Renal pelvis (tissue), 4 donors: Measurements from ENCODE around the gene TBC1D23. TPM values are rescaled to one million over a fixed set of nuclear protein-coding genes. Genes with fewer than 3 reads are reported as not detected.
"Not testable (repeated sequence)": the region's sequence is repeated elsewhere in the genome, so short reads cannot be mapped to it uniquely, and the experiment has no call there.

Source experiments
- DNase-seq: peaks from one replicate; pipeline ENCODE4 v3.0.0-alpha.2; 2013
- polyA plus RNA-seq, 3 donors: library from polyadenylated mRNA; unstranded; fragments of 120-200 nt; gene quantifications; one replicate each; pipeline ENCODE4 v1.2.1, GENCODE V29; 2013; ENCODE audit not compliant: insufficient read length in 3 of 3

The TBC1D23 gene
- polyA plus RNA-seq, 3 donors = 31.6 to 36.1 (median 34.8) TPM

DNA sequence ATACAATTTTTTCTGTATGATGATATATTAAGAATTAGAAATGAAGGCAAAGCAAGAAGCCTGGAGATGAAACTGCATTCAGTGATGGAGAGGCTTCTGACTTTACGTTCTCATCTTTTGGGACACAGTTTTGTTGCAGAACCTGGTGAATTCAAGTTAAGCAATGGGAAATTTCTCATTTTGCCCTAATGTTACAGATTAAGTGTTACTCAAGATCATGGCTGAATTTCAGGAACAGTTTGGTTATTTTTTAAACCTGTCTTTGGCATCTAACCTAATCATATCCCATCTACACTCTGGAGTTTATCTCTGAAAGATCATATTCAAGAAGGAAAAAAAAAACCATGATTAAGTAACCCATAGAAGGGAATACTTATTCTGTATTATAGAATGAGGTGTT is 79.7 kb downstream of the TBC1D23 start:
- no peak for DNase-seq

DNA sequence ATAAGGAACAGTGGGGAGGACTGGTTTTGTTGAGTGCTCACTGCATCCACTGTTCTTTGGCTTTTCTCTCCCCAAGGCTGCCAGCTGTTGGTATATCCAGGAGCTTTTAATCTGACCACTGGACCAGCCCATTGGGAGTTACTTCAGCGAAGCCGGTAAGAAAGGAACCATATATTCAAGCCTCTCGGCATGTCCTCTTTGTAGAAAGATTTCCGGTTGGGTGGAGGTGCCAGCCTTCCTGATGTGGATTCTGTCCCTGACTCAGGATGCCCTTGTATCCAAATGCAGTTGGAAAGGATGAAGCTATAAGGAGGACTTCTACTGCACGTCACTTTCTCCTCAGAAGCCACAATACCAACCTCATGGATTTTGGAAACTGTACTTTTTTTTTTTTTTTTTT is 87.9 kb downstream of the TBC1D23 start:
- no peak for DNase-seq

DNA sequence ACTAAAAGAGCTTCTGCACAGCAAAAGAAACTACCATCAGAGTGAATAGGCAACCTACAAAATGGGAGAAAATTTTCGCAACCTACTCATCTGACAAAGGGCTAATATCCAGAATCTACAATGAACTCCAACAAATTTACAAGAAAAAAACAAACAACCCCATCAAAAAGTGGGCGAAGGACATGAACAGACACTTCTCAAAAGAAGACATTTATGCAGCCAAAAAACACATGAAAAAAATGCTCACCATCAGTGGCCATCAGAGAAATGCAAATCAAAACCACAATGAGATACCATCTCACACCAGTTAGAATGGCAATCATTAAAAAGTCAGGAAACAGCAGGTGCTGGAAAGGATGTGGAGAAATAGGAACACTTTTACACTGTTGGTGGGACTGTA is 91.0 kb downstream of the TBC1D23 start:
- DNase-seq = not testable (repeated sequence)

DNA sequence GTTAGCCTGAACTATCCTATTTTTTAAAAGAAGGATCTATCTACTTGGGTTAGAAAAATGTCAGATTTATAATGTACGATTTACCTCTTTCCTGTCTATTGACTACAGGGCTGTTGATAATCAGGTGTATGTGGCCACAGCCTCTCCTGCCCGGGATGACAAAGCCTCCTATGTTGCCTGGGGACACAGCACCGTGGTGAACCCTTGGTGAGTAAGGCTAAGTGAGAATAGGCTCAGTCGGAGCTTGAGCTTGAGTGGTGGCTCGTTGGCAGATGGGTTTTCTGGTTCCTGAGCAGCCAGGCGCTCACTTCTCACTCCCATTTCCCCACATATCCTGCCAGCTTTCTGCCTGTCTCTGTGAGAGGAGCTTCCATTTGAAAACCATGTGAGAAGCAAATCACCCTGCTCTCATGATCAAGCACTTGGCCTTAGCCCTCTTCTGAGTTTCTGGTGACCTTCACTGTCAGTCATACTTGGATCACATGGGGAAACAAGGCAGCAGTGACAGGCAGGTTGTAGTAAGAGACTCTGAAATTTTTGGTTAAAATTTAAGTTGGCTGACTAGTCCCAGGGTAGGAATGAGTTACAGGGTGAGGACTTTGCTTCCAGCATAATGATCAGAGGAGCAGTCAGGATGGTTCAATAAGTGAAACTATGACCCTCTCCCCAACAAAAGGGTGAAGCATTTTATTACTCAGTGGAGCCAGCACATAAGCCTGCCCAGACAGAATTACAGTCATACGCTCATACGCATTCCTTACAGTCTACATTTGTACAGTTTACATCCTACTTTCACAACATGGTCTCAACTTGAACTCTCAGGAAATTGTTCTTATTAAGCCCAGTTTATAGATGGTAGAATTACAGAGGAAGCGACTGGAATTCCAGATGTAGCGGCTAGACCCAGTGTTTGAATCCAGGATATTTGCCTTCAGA is 91.8 kb downstream of the TBC1D23 start:
- no peak for DNase-seq

DNA sequence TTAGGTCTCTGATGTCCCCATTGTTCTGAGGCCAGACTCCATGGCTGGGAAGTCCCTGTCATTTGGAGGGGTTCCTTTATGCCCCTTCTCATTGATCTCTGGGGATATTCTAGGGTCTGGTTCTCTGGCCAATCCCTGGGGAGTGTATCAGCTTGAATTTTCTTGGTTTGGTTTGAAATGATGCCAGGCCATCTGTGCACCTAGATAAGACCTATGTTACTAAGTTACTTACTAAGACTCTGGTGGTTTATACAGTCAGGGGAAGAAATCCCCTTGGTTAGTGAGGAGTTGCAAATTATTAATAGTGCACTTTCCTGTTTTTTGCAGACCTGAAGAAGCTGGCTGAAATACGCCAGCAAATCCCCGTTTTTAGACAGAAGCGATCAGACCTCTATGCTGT is 94.1 kb downstream of the TBC1D23 start:
- DNase-seq = no peak

DNA sequence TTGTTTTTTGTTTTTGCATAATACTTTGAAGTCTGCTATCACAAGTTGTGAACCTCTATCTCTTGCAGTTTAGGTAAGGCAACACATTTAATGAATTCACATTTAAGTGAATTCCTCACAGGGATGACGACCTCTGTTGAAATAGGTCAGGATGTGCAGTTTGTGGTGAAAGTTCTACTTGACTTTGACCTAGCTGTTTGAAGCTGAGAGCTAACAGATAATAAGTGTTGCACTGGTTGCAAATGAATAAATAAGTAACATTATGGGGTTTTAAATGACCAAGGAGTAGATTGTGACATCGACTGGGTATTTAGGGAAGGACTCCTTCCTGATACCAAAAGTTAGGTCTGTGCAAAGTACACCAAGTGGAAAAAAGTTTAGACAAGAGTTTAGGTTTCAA is 97.6 kb downstream of the TBC1D23 start:
- no peak for DNase-seq

DNA sequence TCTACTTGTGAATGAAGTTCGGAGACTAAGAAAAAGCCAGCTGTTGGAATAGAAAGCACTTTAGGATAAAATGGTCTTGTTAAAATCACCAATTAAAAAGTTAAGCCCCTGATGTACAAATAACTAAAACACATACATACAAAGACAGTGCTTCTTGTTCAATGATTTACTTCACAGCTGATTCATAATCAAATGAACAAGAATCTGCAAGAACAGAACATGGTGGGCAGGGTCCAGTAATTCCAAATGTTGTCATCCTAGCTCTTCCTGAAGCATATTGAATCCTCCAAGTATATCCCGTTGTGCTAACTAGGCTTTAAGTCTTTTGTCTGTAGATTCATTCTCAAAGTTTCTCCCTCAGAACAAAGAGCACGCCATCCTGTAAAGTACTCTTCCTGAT is 98.2 kb downstream of the TBC1D23 start:
- no peak for DNase-seq

DNA sequence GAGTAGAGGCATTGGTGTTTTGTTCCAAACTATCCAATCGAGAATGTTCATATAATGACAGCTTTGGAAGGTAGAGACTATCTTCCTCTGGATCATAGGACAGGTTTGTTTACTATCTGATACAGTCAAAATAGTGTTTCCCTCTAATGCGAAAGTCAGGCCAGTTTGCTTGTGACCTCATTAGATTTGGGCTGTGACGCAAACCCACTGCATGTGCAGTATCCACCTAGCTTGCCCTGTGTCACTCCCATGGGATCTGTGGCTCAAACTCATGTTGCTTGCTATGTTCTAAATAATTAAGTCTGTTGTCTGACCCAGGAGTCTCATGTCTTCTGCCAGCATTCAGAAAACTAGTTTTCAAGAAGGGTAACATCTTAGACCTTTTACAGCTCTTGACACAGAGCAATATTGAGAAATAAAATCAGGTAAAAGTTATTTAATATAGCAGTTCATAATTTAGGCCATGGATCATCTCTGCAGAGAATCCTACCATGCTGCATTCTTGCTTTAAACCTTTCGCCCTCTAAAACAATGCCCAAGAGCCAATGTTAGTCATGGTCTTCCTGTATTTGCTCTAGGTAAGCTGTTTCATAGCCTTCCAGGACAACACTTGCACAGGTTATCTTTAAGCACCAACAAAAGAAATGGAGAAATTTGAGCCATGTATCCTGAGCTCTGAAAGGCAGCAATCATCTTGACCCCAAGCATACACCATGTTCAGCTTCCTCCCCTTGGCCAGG is 100.1 kb downstream of the TBC1D23 start:
- DNase-seq = no peak

DNA sequence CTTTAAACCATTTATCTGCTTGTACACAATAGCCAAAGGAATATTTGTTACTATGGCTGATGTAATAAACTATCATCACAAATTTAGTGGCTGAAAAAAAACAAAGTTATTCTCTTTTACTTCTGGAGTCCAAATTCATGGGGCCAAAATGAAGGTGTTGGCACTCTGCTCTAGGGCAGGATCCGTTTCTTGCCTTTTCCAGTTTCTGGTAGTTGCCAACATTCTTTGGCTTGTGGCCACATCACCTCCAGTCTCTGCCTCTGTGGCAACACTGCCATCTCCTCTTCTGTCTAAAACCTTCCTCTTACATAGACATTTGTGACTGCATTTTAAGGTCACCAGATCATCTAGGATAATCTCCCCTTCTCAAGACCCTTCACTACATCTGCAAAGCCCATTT is 101.1 kb downstream of the TBC1D23 start:
- no peak for DNase-seq

DNA sequence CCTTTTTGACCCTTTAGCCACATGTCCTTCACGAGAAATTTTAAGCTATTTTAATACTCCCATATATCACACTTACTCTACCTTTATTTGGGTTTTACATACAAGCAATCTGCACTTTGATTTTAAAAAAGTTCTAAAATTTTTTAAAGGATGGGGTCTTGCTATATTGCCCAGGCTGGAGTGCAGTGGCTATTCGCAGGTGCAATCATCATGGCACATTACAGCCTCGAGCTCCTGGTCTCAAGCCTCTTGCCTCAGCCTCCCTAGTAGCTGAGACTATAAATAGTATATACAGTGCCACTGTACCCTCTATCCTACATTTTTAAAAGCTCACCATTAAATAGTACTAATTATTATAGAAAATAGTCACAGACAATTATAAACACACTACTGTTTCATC is 103.6 kb downstream of the TBC1D23 start:
- DNase-seq = no peak

DNA sequence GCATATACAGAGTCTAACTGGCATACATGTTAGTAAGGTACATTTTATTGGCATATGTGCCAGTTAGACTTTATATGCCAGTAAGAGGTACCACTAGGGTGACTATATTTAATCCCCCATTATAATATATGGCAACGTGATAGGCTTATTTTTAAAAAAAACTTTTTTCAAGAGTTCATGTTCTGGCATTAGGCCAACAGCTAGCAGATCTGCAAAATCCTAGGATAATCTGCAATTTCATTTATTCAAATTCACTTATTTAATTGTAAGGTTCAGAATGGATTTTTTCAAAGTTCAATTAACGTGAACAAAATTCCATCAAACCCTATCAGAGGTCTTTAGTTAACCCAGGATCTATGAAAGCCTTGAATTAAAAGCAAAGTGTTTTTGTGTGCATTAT is 105.6 kb downstream of the TBC1D23 start:
- no peak for DNase-seq

DNA sequence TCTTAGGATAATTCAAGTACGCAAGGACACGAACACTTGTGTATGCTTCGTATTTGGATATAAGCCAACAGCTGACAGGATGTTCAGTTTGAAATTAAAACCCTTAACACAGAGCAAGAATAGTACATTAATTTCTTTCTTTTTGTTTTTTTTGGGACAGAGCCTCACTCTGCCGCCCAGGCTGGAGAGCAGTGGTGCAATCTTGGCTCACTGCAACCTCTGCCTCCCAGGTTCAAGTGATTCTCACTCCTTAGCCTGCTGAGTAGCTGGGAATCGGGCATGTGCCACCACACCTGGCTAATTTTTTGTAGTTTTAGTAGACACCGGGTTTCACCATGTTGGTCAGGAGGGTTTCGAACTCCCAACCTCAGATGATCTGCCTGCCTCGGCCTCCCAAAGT is 107.6 kb downstream of the TBC1D23 start:
- no peak for DNase-seq

DNA sequence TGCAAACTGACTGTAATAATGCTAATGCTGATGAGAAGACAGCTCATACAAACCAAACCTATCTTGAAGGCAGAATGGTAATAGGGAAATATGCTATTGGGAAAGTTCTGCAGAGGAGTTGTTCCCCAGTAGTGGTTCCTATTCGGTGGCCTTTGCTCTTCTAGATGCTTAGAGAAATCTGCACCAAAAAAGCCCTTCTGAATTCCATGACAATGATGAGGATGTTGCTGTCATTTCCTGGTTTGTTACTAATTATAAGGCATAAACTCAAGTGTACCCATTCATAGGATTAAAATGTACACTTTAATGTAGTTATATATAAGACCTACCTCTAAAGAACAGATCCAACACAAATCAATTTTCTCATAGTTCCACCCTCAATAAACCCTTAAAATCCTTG is 110.0 kb downstream of the TBC1D23 start:
- DNase-seq = no peak

DNA sequence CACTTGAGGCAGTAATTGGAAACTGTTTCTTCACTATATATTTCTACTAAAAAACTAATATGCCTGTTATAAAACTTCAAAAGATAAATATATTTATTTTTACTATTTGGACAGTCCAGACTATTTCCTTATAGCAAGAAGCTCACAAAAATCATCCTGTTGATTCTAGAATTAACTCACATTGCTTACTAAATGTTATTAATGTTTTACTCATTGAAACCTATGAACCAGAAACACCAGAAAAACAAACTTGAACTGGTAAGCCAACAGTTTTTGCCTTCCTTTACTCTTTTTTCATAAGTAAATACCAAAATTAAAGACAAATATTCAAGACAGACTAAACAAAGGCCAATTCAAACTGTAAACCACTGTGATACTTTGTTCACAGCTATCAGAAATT is 113.7 kb downstream of the TBC1D23 start:
- no peak for DNase-seq

Other genes with a start within 250 kb of the TBC1D23 start
- gene FILIP1L, start 146.5 kb upstream of the TBC1D23 start, polyA plus RNA-seq = 10 to 100 TPM; 16.9 to 20.2 (median 17.4) TPM
- 100 to 1,000 TPM; 114 to 122 (median 121) TPM for gene NIT2, start 73.8 kb downstream of the TBC1D23 start, polyA plus RNA-seq
- gene TOMM70, start 140.1 kb downstream of the TBC1D23 start, polyA plus RNA-seq = 10 to 100 TPM; 59.5 to 77.8 (median 73.1) TPM
- 1 to 10 TPM; 4.6 to 7.4 (median 6.7) TPM for gene LNP1, start 140.5 kb downstream of the TBC1D23 start, polyA plus RNA-seq
- 10 to 100 TPM; 19.5 to 21.0 (median 20.7) TPM for gene TMEM45A, start 231.6 kb downstream of the TBC1D23 start, polyA plus RNA-seq